SU-DHL-6 (cell line): ENCODE data around the gene ZNF502.

ENCODE experiments used
- H2AFZ ChIP-seq: fragments of 200-600 bp; sonication (generic); 2 replicates; pipeline ENCODE4 v1.6.1; 2014; ENCODE audit warnings: low read depth, mild to moderate bottlenecking, moderate library complexity, mixed read lengths, antibody characterized with exemption, low read length; ENCODE audit not compliant: severe bottlenecking
- H3F3A ChIP-seq: fragments of 200-600 bp; shearing (Covaris generic); 2 replicates; pipeline ENCODE4 v1.6.0; 2016; ENCODE audit warnings: antibody characterized with exemption, mild to moderate bottlenecking; ENCODE audit not compliant: insufficient read depth
- H3K27ac ChIP-seq: fragments of 200-600 bp; sonication (generic); 2 replicates; pipeline ENCODE4 v1.5.1; 2016; ENCODE audit warnings: low read depth, mild to moderate bottlenecking, low read length, moderate library complexity, mixed read lengths
- H3K27me3 ChIP-seq: fragments of 200-600 bp; sonication (generic), shearing (Covaris generic); 2 replicates; pipeline ENCODE4 v1.6.0; 2014; ENCODE audit warnings: mild to moderate bottlenecking, low read length
- H3K36me3 ChIP-seq: fragments of 200-600 bp; sonication (generic); 2 replicates; pipeline ENCODE4 v1.6.1; 2014; ENCODE audit warnings: mild to moderate bottlenecking, low read length, mixed read lengths
- H3K4me2 ChIP-seq: fragments of 300-600, 200-600 bp; shearing (Covaris generic), sonication (generic); 2 replicates; pipeline ENCODE4 v1.6.0; 2014; ENCODE audit warnings: low read length, low read depth, mild to moderate bottlenecking; ENCODE audit not compliant: poor library complexity, severe bottlenecking
- H3K4me3 ChIP-seq: fragments of 200-600 bp; sonication (generic); 2 replicates; pipeline ENCODE4 v1.5.1; 2014; ENCODE audit warnings: antibody characterized with exemption, low read length, mild to moderate bottlenecking, mixed read lengths; ENCODE audit not compliant: insufficient read depth, poor library complexity, severe bottlenecking
- H3K79me2 ChIP-seq: fragments of 200-600 bp; sonication (generic); 2 replicates; pipeline ENCODE4 v1.6.1; 2014; ENCODE audit warnings: mild to moderate bottlenecking, low read length, moderate library complexity; ENCODE audit not compliant: insufficient read depth
- H3K9ac ChIP-seq: fragments of 200-600 bp; sonication (generic); 2 replicates; pipeline ENCODE4 v1.7.0; 2014; ENCODE audit warnings: mild to moderate bottlenecking, low read length
- H3K9me2 ChIP-seq: fragments of 200-600 bp; sonication (generic); replicated peaks from 2 replicates; pipeline ENCODE4 v1.6.1; 2014; ENCODE audit warnings: low read length; ENCODE audit not compliant: insufficient read depth
- H3K9me3 ChIP-seq: fragments of 200-600 bp; sonication (generic); 2 replicates; pipeline ENCODE4 v1.6.1; 2014; ENCODE audit warnings: low read length, mixed read lengths; ENCODE audit not compliant: insufficient read depth
- H4K20me1 ChIP-seq: fragments of 200-600 bp; sonication (generic); 2 replicates; pipeline ENCODE4 v1.6.1; 2014; ENCODE audit warnings: low read depth, mild to moderate bottlenecking, antibody characterized with exemption, low read length, moderate library complexity, mixed read lengths
- CTCF ChIP-seq: fragments of 200-600 bp; sonication (generic); IDR thresholded peaks from one replicate; pipeline ENCODE4 v1.5.1; 2017; ENCODE audit warnings: antibody characterized with exemption, mild to moderate bottlenecking, low read length, moderate library complexity; ENCODE audit not compliant: insufficient read depth, poor library complexity, severe bottlenecking
- EZH2phosphoT487 ChIP-seq: fragments of 200-600 bp; sonication (generic), shearing (Covaris generic); conservative IDR thresholded peaks from 2 replicates; pipeline ENCODE4 v1.6.1; 2018; ENCODE audit warnings: mild to moderate bottlenecking, antibody characterized with exemption, low read length, moderate library complexity, mixed read lengths

ZNF502 gene

DNA sequence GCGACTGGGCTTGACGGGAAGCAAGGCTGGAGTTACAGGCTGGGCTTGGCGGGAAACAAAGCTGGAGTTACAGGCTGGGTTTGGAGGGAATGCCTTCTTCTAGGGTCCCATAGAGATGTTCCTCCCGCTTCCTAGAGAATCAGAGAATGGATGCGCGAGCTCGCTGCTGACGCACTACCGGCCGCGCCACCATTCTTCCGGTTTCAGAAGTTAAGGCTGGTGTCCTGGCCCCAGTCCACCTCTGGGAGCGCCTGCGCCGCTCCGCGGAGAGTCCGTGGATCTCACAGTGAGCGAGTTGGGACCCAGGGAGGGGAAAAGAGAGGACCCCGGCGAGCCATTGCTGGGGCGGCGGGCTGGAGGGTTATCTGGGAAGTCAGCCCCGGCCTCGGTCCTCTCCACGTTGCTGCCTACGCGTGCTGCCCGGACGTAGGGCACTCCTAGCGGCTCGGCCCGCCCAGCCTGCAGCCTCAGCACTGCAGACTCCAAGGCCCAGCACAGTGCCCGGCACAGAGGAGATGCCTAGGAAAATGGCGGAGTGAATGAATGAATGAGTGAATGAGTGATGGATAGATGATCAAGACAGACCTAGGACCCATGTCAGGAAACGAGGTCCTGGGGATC is at the start of gene ZNF502:
ZNF502 (plus strand) TSS at position 206 of the 621 bp plus-strand sequence. CDS start 7,602 bp downstream, outside the sequence.
- no peak for TF ChIP-seq EZH2phosphoT487
- no peak for TF ChIP-seq CTCF
- no peak within 1 kb of the TSS for H2AFZ ChIP-seq
- no peaks in the 10 kb centered on the region for H4K20me1 ChIP-seq
- H3K4me2 ChIP-seq = no peak within 1 kb of the TSS
- H3K4me3 ChIP-seq = no peak within 1 kb of the TSS
- H3F3A ChIP-seq = no peaks in the 10 kb centered on the region
- H3K9me3 ChIP-seq = no peaks in the 10 kb centered on the region
- H3K9me2 ChIP-seq = no peaks in the 10 kb centered on the region
- H3K79me2 ChIP-seq = no peaks in the 10 kb centered on the region
- H3K27me3 ChIP-seq = no peaks in the 10 kb centered on the region
- no peak within 1 kb of the TSS for H3K27ac ChIP-seq
- H3K36me3 ChIP-seq = no peaks in the 10 kb centered on the region
- no peak within 1 kb of the TSS for H3K9ac ChIP-seq

- Histone ChIP-seq H3K36me3 (no peaks in the 10 kb centered on the region), H3K9me3 (no peaks in the 10 kb centered on the region), H3F3A (no peaks in the 10 kb centered on the region), H3K79me2 (no peaks in the 10 kb centered on the region), H3K9me2 (no peaks in the 10 kb centered on the region), H2AFZ (no peak overlapping the region), H3K27me3 (no peaks in the 10 kb centered on the region), H3K9ac (no peak overlapping the region), H3K27ac (no peak overlapping the region), H3K4me2 (no peak overlapping the region), H4K20me1 (no peaks in the 10 kb centered on the region), H3K4me3 (no peak overlapping the region)
- TF ChIP-seq CTCF (no peak), EZH2phosphoT487 (no peak)
Observed at GRCh38 chr3:44665173-44665572, 47.3 kb upstream of the ZNF502 start.

DNA sequence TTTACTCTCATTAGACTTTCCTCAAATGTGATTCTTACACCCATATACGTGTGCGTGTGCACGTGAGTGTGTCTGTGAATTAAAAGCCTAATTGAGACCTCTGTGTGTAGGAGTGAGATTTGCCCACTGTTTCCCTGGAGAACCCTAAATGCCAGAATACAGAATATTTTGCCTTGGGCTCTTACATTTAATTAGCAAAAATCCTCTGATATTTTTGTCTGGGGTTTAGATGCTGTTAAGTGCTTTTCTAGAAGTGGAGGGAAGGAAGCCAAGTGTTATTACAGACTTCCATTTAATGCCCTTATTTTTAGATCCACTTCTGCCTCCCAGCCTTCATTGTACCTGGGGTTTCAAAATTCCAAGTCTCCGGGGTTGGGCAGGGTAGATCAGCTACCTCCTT is 46.1 kb upstream of the ZNF502 start:
- no peak for TF ChIP-seq EZH2phosphoT487
- TF ChIP-seq CTCF = no peak
- Histone ChIP-seq H3K27me3 (no peaks in the 10 kb centered on the region), H3K27ac (no peak overlapping the region), H3K9ac (no peak overlapping the region), H3K9me3 (no peaks in the 10 kb centered on the region), H2AFZ (no peak overlapping the region), H3F3A (no peaks in the 10 kb centered on the region), H3K4me2 (no peak overlapping the region), H3K79me2 (no peaks in the 10 kb centered on the region), H4K20me1 (no peaks in the 10 kb centered on the region), H3K9me2 (no peaks in the 10 kb centered on the region), H3K4me3 (no peak overlapping the region), H3K36me3 (no peaks in the 10 kb centered on the region)
